GM19372 (cell line): ENCODE measurements around the gene MCCD1.
"Not testable (repeated sequence)": the region's sequence is repeated elsewhere in the genome, so short reads cannot be mapped to it uniquely, and the experiment has no call there.

Experiments used
- ATAC-seq: cut with Tn5 transposase; IDR thresholded peaks from one replicate; pipeline ENCODE4 v1.9.1; 2021; ENCODE audit warnings: mild to moderate bottlenecking, low read depth, moderate library complexity; ENCODE audit not compliant: unreplicated experiment

MCCD1 gene

GRCh38 chr6:31541059-31541657 is 12.4 kb downstream of the MCCD1 start:
- ATAC-seq, result no peak

- peak; percentile 64 for ATAC-seq
Observed at GRCh38 chr6:31541658-31542521, 13.1 kb downstream of the MCCD1 start, which contains the start of gene DDX39B. TSS of gene DDX39B (minus strand) at chr6:31542003. CDS start at chr6:31540532, 1,471 bp downstream.

- ATAC-seq, result no peak
Observed at GRCh38 chr6:31543639-31544038, 14.9 kb downstream of the MCCD1 start.

GRCh38 chr6:31544676-31545075 is 15.9 kb downstream of the MCCD1 start:
- no peak for ATAC-seq

GRCh38 chr6:31545291-31545690 is 16.5 kb downstream of the MCCD1 start:
- ATAC-seq, result no peak

- ATAC-seq, result peak; percentile 43
Observed at GRCh38 chr6:31546339-31546957, 17.7 kb downstream of the MCCD1 start, which contains the start of gene ATP6V1G2. TSS of gene ATP6V1G2 (minus strand) at chr6:31546608. CDS start at chr6:31546559, 49 bp downstream.

GRCh38 chr6:31546958-31547726 is 18.4 kb downstream of the MCCD1 start, which contains the start of gene NFKBIL1:
TSS of gene NFKBIL1 (plus strand) at chr6:31547608. CDS start at chr6:31547695, 87 bp downstream.
- ATAC-seq, result peak; percentile 67

- ATAC-seq, result no peak
Observed at GRCh38 chr6:31547727-31548543, 19.2 kb downstream of the MCCD1 start.

- no peak for ATAC-seq
Observed at GRCh38 chr6:31548544-31548873, 19.7 kb downstream of the MCCD1 start.

GRCh38 chr6:31551371-31551770 is 22.6 kb downstream of the MCCD1 start:
- ATAC-seq, result not testable (repeated sequence)

GRCh38 chr6:31556307-31556706 is 27.5 kb downstream of the MCCD1 start:
- ATAC-seq, result no peak

- ATAC-seq, result no peak
Observed at GRCh38 chr6:31557443-31558317, 28.9 kb downstream of the MCCD1 start.

GRCh38 chr6:31558318-31558625 is 29.5 kb downstream of the MCCD1 start:
- no peak for ATAC-seq

GRCh38 chr6:31558631-31559500 is 30.1 kb downstream of the MCCD1 start:
- no peak for ATAC-seq

GRCh38 chr6:31559606-31559957 is 30.8 kb downstream of the MCCD1 start:
- ATAC-seq, result no peak

- no peak for ATAC-seq
Observed at GRCh38 chr6:31559958-31560696, 31.4 kb downstream of the MCCD1 start.

GRCh38 chr6:31560697-31561058 is 31.9 kb downstream of the MCCD1 start:
- no peak for ATAC-seq
